ENCODE data around the gene ASIC4.
A peak's percentile ranks its signal among the peaks of the same experiment; 100 is the strongest.

Gene ASIC4

DNA sequence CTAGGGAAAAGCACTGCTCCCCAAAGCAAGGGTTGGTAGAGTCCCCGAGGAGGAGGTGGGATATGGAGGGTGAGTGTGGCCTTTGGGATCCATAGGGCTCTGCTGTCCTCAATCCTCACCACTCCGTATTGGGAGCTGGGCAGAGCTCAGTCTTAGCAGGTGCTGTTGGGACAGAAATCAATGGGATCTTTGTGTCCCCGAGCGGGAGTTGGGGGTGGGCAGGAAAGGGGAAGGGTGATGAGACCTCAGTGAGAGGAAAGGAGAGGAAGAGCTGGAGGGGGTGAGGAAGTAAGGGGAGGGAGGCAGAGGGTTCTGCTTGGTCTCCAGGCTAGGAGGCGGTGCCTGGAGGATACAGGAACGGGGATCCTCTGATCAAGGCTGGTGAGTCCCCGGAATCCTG lies 2.6 kb downstream of the ASIC4 start:
- DNase-seq: no peak

DNA sequence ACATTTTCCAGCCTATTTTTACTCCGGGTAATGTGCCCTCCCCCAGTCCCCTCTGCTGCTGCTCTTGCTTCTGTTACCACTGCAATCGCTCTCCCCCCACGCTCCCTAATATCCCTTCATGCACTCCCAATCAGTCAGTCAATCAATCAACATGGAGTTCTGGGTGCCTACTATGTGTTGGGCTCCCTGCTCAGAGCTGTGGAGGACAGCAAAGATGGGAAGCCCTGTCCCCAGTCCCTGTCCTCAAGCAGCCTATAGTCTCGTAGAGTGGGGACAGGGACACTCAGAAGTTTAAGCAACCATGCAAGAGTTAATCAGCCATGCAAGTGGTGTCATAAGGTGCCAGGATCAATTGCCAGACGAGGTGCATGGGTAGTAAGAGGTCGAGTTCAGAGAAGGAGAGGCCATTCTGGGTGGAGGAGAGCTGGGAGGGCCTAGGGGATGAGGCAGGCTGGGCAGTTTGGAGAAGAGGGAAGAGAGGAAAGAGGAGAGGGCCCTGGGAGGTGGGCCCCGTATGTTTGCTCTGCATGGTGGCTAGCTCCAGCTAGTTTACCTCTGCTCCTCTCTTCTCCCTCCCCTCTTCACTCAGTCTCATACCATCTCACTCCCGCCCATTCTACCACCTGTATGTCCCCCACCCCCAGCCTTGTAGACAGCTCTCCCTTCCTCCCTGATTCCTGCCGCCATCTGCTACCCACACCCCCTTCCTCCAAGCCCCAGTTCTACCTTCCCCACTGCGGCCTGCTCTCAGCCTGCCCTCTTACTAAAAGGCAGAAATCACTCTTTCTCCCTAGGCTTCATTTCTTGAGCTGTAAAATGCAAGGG lies 3.9 kb downstream of the ASIC4 start:
- no peak for DNase-seq

DNA sequence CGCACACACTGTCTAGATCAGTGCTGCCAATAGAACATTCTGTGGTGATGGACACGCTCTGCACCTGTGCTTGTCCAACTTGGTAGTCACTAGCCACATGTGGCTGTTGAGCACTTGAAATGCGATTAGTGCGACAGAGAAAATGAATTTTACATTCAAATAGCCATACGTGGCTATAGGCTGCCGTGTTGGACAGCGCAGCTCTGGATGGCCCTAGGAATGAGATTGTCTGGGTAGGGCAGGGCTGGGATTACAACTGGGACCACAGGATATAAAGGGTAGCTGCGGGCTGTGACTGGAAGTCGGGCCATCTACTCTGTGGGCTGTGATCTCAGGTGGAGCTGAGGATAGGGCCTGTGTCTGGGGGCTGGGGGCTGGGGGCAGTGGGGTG lies 5.2 kb downstream of the ASIC4 start:
- DNase-seq: no peak

DNA sequence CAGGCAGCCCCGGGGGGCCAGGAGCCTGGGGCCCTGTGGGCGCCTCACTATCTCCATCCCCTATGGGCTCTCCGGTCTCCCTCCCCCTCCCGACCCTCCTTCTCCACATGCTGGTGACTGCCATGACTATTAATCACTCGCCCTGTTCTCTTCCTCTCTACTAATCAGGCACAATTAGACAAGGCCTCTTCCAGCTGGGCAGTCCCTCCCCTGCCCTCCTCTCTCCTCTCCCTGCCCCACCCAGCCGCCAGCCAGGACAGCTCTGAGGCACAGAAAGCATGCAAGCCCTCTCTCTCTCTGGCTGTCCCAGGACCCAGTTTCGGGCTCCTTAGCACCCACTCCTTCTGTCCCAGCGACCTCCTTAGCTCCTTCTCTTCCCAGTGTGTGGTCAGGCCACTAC lies 5.8 kb downstream of the ASIC4 start:
- DNase-seq: no peak

DNA sequence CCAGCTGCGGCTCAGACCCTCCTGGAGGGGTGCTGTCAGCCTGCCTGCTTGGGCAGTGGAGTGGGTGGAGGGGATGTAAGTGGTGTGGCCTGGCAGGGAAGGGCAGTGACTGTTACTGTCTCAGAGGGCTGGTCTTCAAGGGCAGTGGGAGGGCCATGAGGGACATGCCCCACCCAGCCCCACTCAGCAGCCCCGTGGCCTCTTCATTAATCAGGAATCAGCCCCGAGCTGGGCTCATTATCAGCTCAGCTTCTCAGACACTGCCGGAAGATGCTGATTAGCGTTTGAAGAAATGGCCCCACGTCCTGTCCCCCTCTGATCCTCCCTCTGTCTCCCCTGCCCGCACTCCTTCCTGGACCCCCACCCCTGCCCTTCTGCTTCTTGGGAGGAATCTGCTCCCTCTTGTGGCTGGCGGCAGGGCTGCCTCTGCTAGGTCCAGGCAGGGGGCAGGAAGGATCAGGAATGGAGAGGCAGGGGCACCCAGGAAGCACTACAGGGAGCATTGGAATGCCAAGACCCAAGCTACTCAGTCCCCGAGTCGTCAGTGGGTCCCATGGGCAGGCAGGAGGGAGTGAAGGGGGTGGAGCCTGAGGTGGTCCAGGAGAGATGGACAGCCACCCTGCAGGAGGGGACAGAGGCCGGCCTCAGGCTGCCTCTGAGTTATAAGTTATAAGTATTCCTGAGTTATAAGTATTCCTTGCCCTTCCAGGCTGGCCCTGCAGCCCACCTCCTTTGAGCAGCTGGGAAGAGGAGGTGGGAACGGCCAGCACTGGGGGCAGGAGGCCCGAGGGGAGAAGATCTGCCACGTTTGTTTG lies 7.0 kb downstream of the ASIC4 start:
- no peak for DNase-seq

DNA sequence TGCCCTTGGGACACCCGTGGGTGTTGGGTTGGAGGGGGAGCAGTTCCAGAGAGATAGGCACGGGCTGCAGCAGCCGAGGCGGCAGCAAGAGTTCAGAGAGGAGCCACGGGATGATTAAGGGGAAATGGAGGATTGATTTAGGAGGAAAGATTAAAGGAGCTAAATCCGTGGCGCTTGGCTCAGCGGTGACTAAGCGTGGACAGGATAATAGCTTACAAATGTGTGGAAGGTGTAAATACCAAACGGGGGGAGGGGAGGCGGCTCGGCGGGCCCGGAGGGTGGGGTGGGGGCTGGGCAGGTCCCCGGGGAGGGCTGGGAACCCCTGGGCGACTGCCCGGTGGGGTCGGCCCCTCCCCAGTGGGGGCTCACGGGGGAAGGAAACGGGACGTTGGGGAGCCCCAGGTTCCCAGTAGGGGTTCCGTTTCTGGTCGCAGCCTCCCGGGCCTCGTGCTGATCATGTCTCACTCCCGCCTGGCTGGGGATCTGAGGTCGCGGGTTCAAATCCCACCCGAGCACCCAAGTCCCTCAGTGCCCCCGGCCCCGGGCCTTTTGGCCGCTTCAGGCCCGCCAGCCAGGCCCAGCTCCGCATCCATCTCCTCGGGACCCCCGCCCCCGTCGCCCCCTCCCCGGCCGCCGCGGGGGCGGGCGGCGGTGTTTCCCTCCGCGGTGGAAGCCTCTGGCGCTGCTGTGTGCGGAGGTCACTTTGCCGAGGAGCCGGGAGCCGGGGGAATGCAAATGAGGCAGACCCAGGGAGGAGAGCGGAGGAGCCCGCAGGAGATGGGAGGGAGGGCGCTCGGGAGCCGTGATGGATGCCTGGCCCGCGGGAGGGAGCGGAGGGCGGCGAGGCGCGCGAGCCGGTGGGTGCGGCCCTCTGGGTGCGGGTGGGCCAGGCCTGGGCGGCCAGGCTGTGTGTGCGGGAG lies 8.1 kb downstream of the ASIC4 start:
- DNase-seq: no peak

DNA sequence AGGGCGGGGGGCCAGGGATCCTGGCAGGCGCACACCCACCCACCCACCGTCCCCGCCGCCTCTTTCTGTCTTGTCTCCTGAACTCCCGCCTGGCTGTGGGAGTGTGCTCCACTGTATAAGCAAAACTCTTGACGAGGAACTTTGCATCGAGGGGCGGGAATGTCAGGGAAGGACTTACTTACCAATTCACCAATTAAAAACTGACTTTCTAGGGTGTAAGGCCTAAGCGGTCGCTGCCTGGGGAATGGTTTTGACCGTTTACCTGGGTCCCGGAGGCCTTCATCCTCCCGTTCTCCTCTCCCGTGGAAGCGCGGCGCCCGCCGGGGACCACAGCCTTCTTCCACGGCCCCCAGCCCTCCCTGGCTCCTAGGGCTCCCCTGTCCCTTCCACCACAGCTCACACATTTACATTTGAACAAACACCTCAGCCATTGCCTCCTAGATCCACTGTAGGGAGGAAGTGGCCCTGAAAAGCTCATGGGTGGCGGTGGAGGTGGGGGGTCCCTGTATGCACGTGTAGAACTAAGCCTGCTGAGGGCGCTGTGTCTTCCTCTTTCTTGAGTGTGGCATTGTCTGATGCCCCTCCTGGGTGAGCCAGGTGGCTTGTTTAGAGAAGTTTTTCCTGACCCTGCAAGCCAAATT lies 8.9 kb downstream of the ASIC4 start:
- DNase-seq: no peak

DNA sequence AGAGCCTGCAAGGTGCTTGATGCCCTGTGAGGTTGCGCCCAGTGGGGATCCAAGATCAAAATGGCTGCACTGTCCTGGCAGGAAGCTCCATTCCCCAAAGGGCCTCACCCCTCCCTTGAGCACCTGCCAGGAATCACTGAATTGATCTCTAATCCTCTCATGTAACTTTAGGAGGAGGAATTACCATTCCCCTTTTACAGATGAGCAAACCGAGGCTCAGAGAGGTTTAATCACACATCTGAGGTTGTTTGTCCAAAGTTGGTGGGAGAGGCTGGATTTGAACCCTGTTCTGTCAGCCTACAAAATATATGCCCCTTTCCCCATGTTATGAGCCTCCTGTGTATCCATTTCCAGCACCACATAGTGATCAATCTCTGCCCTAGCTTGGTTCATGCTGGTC lies 10.5 kb downstream of the ASIC4 start:
- DNase-seq: no peak

DNA sequence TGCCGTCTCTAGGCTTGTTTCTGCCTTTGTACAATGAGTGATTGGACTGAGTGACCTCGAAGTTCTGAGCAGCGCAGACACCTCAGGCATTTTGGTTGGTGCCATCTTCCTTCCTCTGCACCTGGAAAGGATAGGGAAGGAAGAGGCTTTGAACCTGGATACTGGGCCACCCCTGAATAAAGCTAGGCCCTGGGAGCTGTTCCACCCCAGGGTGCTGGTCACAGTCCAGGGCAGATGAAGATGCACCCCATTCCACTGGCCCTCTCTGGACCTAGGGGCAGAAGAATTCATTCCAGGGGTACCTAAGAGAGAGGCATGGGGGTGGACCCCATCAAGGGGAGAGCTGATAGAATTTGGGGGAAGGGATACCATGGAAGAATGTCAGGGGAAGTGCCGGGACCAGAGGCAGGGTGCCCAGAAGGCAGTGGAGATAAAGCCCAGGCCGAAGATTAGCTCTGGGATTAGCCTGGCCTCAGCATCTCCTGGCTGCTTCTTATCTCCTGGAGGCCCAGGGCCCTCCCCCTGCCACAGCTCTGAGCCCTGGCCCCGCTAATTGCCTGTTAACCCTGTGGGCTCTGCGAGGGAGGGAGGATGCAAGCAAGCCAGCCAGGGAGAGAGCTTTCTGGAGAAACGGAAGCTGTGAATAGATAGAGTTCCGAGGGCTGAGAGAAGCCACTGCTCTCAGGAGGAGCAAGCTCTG lies 11.4 kb downstream of the ASIC4 start:
- DNase-seq: no peak

DNA sequence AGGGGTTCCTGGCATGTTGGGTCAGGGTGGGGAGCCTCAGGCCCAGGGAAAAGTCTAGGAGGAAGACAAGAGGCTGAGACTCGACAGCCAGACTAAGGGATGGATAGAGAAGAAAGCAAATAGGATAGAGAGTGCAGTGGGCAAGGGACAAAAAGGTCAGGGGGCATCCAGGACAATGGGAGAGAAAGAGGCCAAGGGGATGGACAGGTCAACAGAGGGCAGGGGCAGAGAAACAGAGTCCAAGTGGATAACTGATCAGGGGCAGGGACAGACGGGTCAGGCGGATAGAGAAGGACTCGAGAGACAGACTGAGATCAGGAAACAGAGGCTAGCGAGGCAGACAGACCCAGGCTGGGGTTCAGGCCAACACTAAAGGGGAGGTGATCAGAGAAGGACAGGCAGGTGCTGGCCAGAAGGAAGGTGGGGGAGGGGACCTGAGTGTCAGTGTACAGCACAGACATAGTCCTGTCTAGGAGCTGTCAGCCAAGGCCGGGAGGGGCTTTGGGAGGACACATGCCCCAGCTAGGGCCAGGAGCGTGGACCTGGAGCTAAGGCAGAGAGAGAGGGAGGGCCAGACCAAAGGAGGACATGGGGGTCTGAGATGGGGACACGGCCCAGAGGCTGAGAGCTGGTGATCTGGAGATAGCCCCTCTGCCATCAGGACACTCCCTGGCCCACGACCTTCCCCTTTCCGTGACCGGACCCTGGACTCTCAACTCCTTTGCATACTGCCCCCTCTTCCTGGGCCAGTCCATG lies 12.2 kb downstream of the ASIC4 start:
- DNase-seq: no peak

DNA sequence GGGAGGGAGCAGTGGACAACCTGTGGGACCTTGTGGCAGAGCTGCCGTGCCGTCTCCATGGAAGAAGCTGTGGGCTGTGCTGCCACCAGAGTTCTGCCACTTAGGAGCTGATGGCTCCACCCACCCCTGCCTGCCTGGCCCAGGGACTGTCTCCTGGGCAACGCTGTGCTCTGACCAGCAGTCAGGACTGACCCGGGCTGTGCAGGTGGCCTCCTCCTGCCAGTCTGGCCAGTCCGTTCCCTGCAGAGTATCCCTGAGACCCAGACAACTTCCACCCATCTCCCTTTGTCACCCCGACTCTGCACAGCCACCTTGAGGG lies 12.8 kb downstream of the ASIC4 start:
- no peak for DNase-seq

DNA sequence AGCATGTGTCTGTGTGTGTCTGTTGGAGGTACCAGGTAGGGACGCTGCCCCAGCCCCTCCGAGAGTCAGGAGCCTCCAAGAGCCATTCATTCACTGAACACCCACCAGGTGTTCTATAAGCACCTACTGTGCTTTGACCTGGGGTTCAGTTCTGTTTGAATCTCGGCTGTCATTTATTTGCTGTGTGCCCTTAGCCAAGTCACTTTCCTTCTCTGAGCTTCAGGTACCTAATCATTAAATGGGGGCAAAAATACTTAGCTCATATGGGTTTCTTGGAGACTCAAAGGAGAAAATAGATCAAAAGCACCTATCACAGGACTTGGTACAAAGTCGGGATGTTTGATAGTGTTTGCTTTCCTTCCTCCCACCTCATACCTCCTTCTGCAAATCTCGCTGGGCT lies 13.2 kb downstream of the ASIC4 start:
- no peak for DNase-seq

DNA sequence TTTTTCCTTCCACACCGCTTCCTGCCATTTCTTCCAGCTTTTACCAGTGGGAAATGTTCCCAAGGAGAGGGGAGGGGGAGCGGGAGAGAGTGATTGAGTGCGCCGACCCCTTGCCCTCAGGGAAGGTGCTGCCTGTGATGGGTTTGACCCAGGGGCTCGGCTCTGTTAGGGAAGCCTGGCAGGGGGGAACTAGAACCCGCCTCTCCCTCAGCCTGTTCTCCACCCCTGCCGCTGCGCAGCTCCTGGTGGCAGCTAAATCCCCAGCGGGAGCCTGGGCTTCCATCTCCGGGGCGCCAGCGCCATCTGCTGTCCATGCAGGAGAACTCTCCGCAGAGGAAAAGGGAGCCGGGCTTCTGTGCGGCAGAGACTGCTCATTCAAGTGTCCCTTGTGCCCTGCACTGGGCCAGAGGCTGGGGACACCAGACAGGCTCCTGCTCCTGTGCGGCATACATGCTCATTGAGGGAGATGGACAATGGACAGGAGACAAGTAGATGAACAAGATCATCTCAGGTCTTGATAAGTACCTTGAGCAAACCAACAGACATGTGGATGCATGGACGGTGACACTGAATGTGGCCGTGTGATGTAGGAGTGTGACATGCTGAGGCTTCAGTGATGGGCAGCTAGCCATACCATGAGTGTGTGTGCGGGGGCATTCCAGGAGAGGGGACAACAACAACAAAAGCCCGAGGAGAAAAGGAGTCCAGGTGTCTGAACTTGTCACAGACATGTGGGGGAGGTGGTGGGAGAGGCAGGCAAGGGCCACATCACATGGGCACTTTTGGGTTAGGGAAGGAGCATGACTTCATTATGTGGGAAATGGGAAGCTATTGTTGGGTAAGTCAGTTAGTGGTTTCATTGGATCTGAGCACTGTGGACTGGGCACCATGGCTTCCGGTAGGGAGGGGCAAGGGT lies 16.0 kb downstream of the ASIC4 start:
- peak; percentile 61 to 82 (median 78) for DNase-seq

DNA sequence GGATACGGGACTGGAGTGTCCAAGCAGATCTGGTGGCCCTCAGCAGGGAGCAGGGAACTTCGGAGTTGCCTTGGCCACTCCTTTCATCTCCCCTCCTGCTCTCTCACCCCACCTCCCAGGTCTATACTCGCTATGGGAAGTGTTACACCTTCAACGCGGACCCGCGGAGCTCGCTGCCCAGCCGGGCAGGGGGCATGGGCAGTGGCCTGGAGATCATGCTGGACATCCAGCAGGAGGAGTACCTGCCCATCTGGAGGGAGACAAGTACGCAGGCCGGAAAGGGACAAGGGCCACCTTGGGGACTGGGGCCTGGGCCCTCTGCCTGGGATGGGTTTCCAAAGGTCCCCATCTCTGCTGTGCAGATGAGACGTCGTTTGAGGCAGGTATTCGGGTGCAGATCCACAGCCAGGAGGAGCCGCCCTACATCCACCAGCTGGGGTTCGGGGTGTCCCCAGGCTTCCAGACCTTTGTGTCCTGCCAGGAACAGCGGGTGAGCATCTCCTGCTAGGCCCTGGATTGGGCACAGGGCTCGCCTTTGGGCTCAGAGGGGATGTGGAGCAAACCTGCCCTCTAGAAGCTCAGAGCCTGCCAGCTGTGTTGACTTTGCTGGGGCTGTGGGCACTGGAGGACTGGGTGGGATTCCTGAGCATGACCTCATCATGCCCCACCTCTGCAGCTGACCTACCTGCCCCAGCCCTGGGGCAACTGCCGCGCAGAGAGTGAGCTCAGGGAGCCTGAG lies 17.5 kb downstream of the ASIC4 start:
- no peak for DNase-seq

DNA sequence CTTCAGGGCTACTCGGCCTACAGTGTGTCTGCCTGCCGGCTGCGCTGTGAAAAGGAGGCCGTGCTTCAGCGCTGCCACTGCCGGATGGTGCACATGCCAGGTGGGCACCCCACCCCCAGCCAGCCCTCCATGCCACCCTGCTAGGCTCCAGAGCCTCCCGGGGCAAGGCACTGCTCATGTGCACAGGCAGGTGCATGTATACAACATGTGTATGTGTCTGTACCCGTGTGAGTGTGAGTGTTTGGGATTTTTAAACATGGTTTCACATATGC lies 18.0 kb downstream of the ASIC4 start:
- no peak for DNase-seq

DNA sequence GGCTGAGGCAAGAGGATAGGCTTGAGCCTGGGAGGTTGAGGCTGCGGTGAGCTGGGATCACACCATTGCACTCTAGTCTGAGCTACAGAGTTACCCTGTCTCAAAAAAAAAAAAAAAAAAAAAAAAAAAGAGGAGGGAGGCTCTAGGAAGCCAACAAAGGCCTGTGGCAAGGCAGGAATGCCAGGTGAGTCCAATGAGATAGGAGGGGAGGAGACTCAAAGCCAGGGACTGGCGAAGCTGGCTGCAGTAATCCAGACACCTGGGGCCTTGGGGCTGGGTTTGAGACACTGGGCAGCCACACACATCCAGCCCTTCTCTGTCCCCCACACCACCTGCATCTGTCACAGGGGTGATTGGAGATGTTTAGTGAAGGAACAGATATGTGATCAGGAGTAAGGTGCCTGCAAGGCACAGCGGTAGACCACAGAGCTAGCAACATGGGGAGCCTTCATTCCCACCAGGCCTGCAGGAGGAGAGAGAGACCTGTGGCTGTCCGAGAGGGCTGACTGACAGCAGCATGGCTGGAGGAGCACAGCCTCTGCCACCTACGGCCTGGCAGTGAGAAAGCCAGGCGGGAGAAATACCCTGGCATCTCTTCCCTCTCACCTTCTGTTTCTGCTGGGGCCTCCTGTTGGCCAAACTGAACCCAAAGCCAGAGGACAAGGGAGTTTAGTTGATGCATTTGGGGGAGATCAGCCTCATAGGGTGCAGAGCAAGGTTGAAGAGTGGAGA lies 19.8 kb downstream of the ASIC4 start:
- no peak for DNase-seq

DNA sequence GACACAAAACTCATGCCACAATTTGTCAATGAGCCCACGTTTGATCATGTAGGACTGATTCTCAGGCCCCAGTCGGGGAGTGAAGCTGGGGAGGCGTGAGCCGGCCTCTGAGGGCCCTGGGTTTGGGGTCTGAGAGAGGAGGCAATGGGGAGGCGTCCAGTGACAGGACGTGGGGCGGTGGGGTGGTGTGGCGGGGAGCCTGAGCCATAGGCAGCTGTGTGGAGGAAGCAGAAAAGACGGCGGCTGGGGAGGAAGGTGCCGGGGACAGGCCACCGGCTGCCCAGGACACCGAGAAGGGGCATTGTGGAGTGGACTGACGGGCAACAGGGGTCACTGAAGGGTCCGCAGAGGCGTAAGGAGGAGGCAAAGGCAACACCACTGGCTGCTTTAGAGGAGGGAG lies 22.1 kb downstream of the ASIC4 start:
- DNase-seq: no peak

DNA sequence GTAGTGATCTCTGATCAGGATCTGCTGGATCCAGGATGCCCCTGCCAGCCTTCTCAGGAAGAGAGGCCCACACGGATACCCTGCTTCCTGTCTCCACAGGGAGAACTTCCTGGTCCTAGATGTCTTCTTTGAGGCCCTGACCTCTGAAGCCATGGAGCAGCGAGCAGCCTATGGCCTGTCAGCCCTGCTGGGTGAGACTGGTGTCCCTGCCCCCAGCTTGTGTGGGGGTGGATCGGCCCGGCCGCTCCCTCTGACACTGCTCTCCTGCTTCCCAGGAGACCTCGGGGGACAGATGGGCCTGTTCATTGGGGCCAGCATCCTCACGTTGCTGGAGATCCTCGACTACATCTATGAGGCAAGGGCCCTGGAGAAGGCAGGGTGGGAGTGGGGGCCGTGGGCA lies 22.7 kb downstream of the ASIC4 start:
- DNase-seq: no peak

Data from activated naive CD4-positive, alpha-beta T cell (primary cell).